ENCODE measurements around the gene CACNA1B.
"Not testable (repeated sequence)": the region's sequence is repeated elsewhere in the genome, so short reads cannot be mapped to it uniquely, and the experiment has no call there.

Gene CACNA1B

GRCh38 chr9:138104251-138105122 lies 226.9 kb downstream of the CACNA1B start:
- no peak for DNase-seq

GRCh38 chr9:138105123-138105415 lies 227.5 kb downstream of the CACNA1B start:
- no peak for DNase-seq

GRCh38 chr9:138105561-138106505 lies 228.3 kb downstream of the CACNA1B start:
- no peak for DNase-seq

GRCh38 chr9:138107039-138107438 lies 229.5 kb downstream of the CACNA1B start:
- DNase-seq, result not testable (repeated sequence)

GRCh38 chr9:138111607-138112006 lies 234.0 kb downstream of the CACNA1B start:
- DNase-seq, result no peak

- DNase-seq, result no peak
These were observed 234.6 kb downstream of the CACNA1B start for GRCh38 chr9:138112090-138112748.

GRCh38 chr9:138112791-138113600 lies 235.4 kb downstream of the CACNA1B start:
- DNase-seq, result no peak

- DNase-seq, result not testable (repeated sequence)
These were observed 236.2 kb downstream of the CACNA1B start for GRCh38 chr9:138113701-138114325.

GRCh38 chr9:138114501-138115245 lies 237.1 kb downstream of the CACNA1B start:
- DNase-seq, result no peak

GRCh38 chr9:138115506-138115905 lies 237.9 kb downstream of the CACNA1B start:
- no peak for DNase-seq

GRCh38 chr9:138116521-138116920 lies 238.9 kb downstream of the CACNA1B start:
- no peak for DNase-seq

- DNase-seq, result no peak
These were observed 239.6 kb downstream of the CACNA1B start for GRCh38 chr9:138117101-138117750.

- no peak for DNase-seq
These were observed 240.3 kb downstream of the CACNA1B start for GRCh38 chr9:138117836-138118235.

GRCh38 chr9:138118601-138119071 lies 241.1 kb downstream of the CACNA1B start:
- no peak for DNase-seq

GRCh38 chr9:138119202-138120027 lies 241.8 kb downstream of the CACNA1B start:
- no peak for DNase-seq

- no peak for DNase-seq
These were observed 242.5 kb downstream of the CACNA1B start for GRCh38 chr9:138120072-138120471.

GRCh38 chr9:138120511-138121437 lies 243.2 kb downstream of the CACNA1B start:
- no peak for DNase-seq

- DNase-seq, result no peak
These were observed 244.0 kb downstream of the CACNA1B start for GRCh38 chr9:138121438-138122050.
